GM18519 (cell line): ENCODE results near the gene CACNA1A.

Source experiments
- ATAC-seq: cut with Tn5 transposase; IDR thresholded peaks from one replicate; pipeline ENCODE4 v1.9.1; 2021; ENCODE audit warnings: mild to moderate bottlenecking, moderate library complexity; ENCODE audit not compliant: unreplicated experiment, low FRiP score

Gene CACNA1A

GRCh38 chr19:13499692-13500091 lies 6.6 kb downstream of the CACNA1A start:
- no peak for ATAC-seq

GRCh38 chr19:13493516-13494310 lies 12.6 kb downstream of the CACNA1A start:
- ATAC-seq, result no peak

GRCh38 chr19:13492128-13492527 lies 14.2 kb downstream of the CACNA1A start:
- ATAC-seq, result no peak

GRCh38 chr19:13487985-13488384 lies 18.3 kb downstream of the CACNA1A start:
- no peak for ATAC-seq

- ATAC-seq, result no peak
These were observed 22.1 kb downstream of the CACNA1A start for GRCh38 chr19:13484166-13484565.

GRCh38 chr19:13483215-13483614 lies 23.1 kb downstream of the CACNA1A start:
- ATAC-seq, result no peak

- ATAC-seq, result no peak
These were observed 27.7 kb downstream of the CACNA1A start for GRCh38 chr19:13478576-13478975.

- ATAC-seq, result no peak
These were observed 30.2 kb downstream of the CACNA1A start for GRCh38 chr19:13476071-13476470.

GRCh38 chr19:13475044-13475443 lies 31.2 kb downstream of the CACNA1A start:
- ATAC-seq, result no peak

GRCh38 chr19:13466697-13467096 lies 39.6 kb downstream of the CACNA1A start:
- no peak for ATAC-seq

GRCh38 chr19:13463296-13463695 lies 43.0 kb downstream of the CACNA1A start:
- no peak for ATAC-seq

- ATAC-seq, result no peak
These were observed 44.7 kb downstream of the CACNA1A start for GRCh38 chr19:13461536-13461935.

GRCh38 chr19:13460045-13460444 lies 46.2 kb downstream of the CACNA1A start:
- ATAC-seq, result no peak

- no peak for ATAC-seq
These were observed 46.9 kb downstream of the CACNA1A start for GRCh38 chr19:13459351-13459750.

GRCh38 chr19:13451434-13451995 lies 54.8 kb downstream of the CACNA1A start:
- no peak for ATAC-seq

- ATAC-seq, result no peak
These were observed 58.3 kb downstream of the CACNA1A start for GRCh38 chr19:13447978-13448377.

- ATAC-seq, result no peak
These were observed 64.3 kb downstream of the CACNA1A start for GRCh38 chr19:13441810-13442512.

GRCh38 chr19:13437919-13438618 lies 68.2 kb downstream of the CACNA1A start:
- no peak for ATAC-seq

- no peak for ATAC-seq
These were observed 69.9 kb downstream of the CACNA1A start for GRCh38 chr19:13436352-13436751.

GRCh38 chr19:13430790-13431582 lies 75.3 kb downstream of the CACNA1A start:
- no peak for ATAC-seq
